Effector CD8-positive, alpha-beta T cell (primary cell): ENCODE results near the gene RPS23.

ENCODE experiments used
- DNase-seq: peaks from one replicate; lab custom pipeline; 2025; lab: John Stamatoyannopoulos, UW
- total RNA-seq, 4 experiments: gene quantifications; one replicate each; lab custom pipeline; 2026; lab: John Stamatoyannopoulos, UW

The RPS23 gene
- 582 to 1,026 (median 831) reads per million in 4 experiments for total RNA-seq

DNA sequence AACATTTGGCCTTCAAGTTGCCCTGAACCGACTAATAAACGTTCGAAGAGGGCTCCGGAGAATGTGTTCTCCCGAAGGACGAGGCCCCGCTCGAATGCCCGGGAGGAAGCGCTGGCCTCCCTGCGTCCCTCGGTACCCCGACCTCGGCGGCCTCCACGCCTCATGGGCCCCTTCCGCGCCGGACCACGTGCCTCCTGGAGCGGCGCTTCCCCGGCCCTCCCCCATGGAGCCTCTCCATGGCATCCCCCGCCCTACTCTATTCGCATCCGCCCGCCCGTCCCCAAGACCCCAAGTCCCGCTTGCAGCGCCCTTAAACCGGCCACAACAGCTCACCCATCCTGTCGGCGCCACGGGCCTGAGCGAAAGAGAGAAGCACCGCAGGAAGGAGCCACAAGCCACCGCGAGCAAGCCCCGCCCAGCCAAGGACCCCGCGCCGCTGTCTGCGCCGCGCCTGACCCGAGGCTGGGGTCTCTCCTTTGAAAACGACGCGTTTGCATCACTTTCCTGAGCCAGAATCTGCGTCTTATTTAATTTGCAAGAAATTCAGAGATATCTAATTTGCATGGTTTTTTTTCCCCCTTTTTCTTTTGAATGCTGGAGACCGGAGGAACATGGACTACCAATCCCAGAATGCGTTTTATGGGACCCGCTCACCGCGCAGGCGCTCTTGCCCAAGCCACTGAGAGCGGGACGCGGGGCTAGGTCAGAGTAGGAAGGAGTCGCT, at the start of gene RPS23:
RPS23 (minus strand) TSS at position 368 of the 724 bp plus-strand sequence; CDS start at position 337, 31 bp downstream.
- peak; percentile 80 for DNase-seq

DNA sequence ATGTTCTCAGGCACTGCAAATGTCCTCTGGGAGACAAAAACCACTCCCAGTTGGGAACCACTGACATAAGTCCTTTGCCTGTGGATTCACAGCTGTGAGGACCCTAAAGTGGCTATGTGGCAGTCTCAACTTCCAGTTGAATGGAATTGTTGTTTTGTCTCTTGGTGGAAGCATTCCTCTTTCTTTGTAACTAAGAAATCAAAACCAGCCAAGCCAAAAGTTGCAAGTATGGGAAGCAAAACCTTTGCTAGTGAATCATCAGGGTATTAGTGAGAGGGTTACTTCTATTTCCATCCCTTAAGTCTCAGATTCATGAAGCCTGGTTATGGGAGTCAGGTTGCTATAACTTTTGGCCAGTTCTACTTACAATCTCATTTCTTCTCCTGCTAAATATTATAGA, 49.8 kb upstream of the RPS23 start:
- no peak for DNase-seq

DNA sequence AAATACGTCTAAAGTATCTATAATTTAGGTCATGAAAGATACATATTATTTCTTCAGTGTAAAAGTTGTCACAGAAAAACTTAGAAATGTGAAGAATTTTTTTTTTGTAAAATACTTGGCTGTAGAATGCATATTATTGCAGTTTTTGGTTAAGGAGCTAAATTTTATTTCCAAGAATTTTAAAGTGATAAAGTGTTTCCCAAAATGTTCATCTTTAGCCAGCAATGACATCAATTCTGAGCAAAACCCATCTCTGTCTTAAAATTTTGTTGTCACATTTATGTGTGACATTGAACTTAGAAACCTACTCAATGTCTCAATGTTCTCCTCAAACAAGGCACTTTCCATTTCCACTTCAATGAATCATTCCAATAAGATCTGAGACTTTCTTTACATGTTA, 47.8 kb upstream of the RPS23 start:
- no peak for DNase-seq

DNA sequence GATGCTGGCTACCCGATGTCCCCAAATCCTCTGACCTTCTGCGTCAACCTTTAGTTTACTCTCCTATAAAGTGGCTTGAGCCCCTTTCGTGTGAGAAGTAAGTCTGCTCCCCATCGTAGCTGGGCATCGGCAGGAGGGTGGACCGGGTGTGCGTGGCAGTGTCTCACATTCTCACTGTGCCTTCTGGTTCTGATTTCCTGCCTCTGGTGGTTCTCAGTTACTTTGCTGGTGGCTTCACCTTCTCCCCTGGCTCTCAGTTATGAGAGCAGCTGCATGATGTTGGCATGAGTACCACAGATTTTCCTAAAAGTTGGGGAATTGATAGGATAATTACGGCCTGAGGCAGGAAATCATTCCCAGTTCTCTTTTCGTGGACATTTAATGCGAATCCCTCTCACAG, 47.0 kb upstream of the RPS23 start:
- no peak for DNase-seq

DNA sequence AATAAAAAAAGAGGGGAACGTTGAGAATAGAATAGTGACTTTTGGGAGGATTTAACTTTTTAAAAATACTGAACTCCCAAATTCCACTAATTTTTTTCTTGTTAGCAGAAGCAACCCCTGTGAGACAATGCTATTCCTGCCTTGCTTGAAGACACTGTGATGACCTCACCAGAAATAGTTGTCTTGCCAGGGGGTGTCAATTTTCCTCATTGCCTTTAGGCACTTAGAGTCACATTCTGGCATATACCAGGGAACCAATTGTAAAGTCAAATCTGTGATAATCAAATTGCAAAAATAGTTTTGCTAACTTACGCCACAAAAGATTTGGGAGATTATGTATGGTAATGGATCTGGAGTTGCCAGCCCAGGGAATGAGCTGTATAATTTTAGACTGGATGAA, 42.8 kb upstream of the RPS23 start:
- DNase-seq: no peak

DNA sequence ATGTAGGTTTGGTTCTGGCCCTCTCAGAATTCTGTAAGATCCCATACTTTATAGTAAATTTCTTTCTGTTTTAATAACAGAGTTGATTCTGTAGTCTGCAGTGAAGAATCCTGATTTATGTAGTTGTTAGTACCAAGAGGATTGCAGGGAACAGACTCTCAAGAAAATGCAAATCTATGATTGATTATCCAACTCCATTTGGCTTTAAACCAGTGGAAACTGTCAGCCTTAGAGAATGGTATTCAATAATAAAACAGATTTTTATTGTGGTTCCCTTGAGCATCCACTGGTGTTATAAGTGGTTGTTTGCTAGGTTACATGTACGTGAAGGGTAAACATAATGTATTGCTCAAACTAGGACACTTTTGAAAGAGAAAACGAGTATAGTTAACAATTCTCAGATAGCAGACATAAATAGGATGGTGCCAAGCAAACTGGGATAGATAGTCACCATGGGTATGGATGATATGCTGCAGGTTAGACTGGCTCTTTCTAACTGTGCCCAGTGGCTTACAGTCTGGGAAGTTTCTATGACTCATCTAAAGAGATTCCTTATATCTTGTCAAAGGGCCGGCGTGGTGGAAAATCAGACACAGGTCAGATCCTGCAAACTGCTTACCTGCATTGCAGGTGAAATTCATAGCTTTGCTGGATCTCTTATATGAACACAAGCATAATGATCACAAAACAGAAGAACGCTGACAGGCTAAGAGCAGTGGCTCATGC, 41.7 kb upstream of the RPS23 start:
- DNase-seq: no peak

DNA sequence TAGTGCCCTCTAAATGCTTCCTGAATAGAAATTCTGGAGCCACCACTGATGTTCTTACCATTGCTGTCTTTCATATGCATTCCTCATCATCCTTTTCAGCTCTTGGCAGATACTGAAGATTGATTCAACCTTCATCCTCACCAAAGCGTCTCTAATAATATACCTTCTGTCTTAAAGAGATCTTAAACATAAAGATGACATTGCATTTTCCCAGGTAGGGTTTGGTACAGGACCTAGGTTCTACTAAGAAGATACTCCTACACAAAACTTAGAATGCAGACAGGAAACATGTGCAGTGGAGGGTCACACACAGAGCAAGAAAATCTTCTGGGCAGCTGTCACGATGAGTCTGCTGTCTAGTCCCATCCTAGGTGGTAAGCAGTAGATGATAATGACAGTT, 41.0 kb upstream of the RPS23 start:
- no peak for DNase-seq

GRCh38 chr5:82314964-82315758, 37.0 kb upstream of the RPS23 start:
- DNase-seq: no peak

DNA sequence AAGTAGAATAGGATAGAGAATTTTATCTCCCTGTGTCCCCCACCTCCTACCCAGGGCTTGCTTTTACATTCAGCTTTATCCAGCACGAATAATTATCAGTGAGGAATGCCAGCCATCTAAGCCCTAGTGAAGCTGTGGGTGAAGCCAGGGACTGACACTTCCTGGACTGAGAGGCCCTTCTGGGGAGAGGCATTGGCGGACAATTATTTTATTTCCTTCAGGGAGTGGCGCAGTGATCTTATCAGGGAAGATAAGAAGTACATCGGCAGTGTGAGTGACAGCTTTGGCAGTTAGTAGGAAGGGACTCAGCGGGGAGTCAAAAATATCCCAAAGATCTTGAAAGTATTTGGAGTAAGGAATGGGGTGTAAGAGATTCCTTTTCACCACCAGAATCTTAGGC, 34.9 kb upstream of the RPS23 start:
- DNase-seq: no peak

DNA sequence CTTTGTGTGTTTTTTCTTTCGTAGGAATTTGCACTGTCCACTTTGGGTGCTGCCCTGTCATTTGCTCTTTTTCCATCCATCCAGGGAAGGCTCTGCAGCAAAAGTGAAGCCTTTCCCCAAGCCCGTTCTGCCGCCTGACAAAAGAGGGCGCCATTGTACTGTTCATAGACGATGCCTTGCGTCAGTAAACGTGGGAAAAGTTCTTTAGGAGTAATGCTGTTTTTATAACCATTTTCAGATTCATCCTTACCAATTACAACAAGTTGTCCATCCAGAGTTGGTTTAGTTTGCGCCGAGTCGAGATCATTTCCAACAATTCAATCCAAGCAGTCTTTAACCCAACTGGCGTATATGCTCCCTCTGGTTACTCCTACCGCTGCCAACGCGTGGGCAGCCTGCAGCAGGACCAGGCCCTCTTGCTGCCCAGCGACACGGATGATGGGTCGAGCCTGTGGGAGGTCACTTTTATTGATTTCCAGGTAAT, 34.3 kb upstream of the RPS23 start:
- DNase-seq: no peak

DNA sequence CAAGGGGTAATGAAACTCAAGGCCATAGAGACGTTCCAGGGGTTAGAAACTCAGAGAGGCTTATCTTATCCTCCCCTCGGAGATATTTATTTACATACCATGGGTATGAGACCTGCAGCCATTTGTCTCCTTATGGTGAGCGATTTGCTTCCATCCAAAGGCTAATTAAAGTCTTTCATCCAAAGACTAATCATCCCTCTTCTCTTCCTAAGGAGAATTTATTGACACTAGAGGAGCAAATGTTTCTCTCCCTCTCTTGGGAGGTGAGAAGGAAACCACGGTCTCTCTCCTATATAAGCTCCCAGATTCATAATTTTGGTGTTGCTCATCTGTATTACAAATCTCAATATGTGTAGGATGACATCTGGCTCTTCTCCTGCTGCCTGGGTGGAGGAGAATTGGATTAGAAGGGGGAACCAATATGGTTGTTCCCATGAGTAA, 31.0 kb upstream of the RPS23 start:
- DNase-seq: no peak

GRCh38 chr5:82308416-82308815, 30.3 kb upstream of the RPS23 start:
- no peak for DNase-seq

DNA sequence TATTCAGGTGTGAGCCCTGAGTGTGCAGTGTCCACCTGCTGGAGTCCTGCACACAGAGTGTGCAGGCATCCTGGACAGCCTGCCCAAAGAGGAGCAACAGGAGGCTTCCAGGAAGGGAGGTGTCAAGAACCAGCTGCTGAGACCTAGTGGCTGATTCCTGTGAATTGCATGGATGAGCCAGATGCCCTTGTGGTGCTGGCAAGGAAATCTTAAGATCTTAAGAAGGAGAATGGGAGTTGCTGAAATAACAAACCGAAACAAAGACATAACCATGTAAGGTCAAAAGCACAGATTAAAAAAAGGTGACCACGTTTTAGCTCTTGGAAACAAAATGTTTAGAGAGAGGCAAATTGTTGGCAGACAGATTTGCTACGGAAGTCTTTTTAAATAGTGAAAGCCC, 29.3 kb upstream of the RPS23 start:
- no peak for DNase-seq

GRCh38 chr5:82306151-82306550, 28.0 kb upstream of the RPS23 start:
- no peak for DNase-seq

GRCh38 chr5:82301190-82301589, 23.0 kb upstream of the RPS23 start:
- DNase-seq: no peak

- DNase-seq: no peak
Observed at GRCh38 chr5:82298668-82299067, 20.5 kb upstream of the RPS23 start.

DNA sequence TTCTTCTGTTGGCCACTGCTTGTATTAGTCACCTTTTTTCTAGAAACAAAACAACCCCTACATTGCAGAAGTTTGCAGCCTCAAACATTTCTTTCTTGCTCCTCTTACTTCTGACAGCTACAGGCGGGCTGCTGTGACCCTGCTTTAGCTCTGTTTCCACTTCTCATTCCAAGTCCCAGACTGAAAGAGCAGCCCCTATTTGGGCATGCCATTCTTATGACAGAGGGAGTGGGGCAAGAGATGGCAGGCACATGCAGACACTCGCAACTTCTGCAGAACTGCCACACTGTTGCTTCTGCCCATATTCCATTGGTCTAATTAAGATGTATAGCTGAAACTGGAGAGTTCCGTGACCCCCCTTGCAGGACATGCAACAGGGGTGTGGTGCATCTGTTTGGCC, 19.6 kb upstream of the RPS23 start:
- DNase-seq: no peak

DNA sequence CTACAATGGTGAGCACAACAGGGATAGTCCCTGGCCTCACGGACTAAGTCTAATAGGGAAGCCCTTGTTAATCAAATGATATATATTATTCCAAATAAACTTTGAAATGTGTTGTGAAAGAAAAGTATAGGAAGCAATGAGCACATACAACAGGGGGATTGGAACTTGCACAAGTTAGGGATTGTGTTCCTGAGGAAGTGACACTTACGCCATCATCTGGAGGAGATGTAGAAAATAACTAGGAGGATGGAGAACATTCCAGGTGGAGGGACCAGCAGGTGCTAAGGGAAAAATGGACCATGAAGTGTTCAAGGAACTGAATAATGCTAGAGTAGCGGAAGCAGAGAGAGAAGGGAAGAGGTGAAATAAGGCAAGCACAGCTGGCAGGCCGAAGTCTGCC, 18.8 kb upstream of the RPS23 start:
- no peak for DNase-seq

DNA sequence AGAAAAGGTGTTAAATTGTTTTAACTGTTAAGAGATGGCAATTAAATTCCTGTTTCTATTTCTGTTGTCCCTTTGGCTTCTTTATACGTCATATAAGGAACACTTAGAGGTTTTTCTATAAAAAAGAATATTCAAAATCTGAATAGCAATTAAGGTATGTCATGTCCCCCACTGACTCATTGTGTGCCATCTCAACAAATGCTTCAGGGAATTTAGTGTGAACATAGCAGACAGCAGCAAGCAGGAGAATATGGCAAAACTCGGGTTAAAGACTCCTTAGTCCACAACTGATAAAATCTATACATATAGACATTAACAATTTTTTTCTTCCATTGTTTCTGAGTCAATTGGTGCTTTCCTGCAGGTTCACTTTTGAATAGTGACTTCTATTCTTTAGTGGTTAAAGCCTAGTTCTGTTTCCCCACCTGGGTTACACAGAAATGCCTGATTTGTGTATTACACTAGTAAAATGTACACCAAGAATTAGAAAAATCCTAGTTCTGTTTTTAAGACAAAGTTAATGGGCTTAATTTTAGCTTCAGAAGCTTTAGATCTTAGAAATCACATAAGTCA, 17.9 kb upstream of the RPS23 start:
- DNase-seq: no peak

GRCh38 chr5:82295144-82295543, 17.0 kb upstream of the RPS23 start:
- DNase-seq: no peak

- no peak for DNase-seq
Observed at GRCh38 chr5:82291420-82291819, 13.3 kb upstream of the RPS23 start.

- no peak for DNase-seq
Observed at GRCh38 chr5:82290908-82291307, 12.8 kb upstream of the RPS23 start.
